A549 (cell line): ENCODE measurements around the gene SLIT1. TPM values are rescaled to one million over a fixed set of nuclear protein-coding genes. Genes with fewer than 3 reads are reported as not detected.

Source experiments
- ATAC-seq, 2 experiments: fragments of 200-7000 bp in 1 of 2; fragments of >200 bp in 1 of 2; cut with Nextera tagmentation in 1 of 2; cut with Tn5 transposase in 1 of 2; 3 replicates each; pipeline versions ENCODE4 v1.8.0 to v1.9.1; 2018 to 2020; ENCODE audit warnings: mild to moderate bottlenecking in 1 of 2, moderate library complexity in 1 of 2
- CTCF ChIA-PET: fragments of 300-600 bp; sonication (Branson Sonifier 250); formaldehyde crosslinking; extraction: SDS; loops from one replicate; lab custom pipeline; 2021; ENCODE audit warnings: antibody characterized with exemption, inconsistent platforms; lab: Yijun Ruan, JAX
- POLR2A ChIA-PET: fragments of 350-600 bp; formaldehyde crosslinking; extraction: SDS; loops from one replicate; lab custom pipeline; 2021; ENCODE audit warnings: antibody characterized with exemption, inconsistent platforms; lab: Yijun Ruan, JAX
- DNase-seq, 2 experiments: peaks; one replicate each; pipeline versions ENCODE4 v3.0.0 to v3.0.0-alpha.2; 2011 to 2016; ENCODE audit warnings: low read depth in 1 of 2, low spot score in 1 of 2
- FAIRE-seq: peaks from 2 replicates; lab custom pipeline; 2011; peaks lifted over from hg19 to GRCh38; lab: Jason Lieb, UNC
- H3K27ac ChIP-seq, 2 experiments: fragments of >200 bp; sonication (Bioruptor Twin); formaldehyde crosslinking; 3 replicates each; pipeline ENCODE4 v1.5.1; 2016 to 2017
- H3K4me1 ChIP-seq: fragments of >200 bp; sonication (Bioruptor Twin); formaldehyde crosslinking; 3 replicates; pipeline ENCODE4 v1.6.1; 2016
- H3K4me2 ChIP-seq: fragments of >200 bp; sonication (Bioruptor Twin); formaldehyde crosslinking; 3 replicates; pipeline ENCODE4 v1.6.1; 2016
- H3K4me3 ChIP-seq: fragments of >200 bp; sonication (Bioruptor Twin); formaldehyde crosslinking; 3 replicates; pipeline ENCODE4 v1.5.1; 2016
- H3K9me3 ChIP-seq: fragments of >200 bp; sonication (Bioruptor Twin); formaldehyde crosslinking; 3 replicates; pipeline ENCODE4 v1.6.1; 2016
- BCL3 ChIP-seq: fragments of >200 bp; sonication (Bioruptor Twin); formaldehyde crosslinking; IDR thresholded peaks from 3 replicates; pipeline ENCODE4 v1.6.1; 2016
- BHLHE40 ChIP-seq: IDR thresholded peaks from 2 replicates; pipeline ENCODE4 v1.6.1; 2012; ENCODE audit warnings: low read depth, low read length, inconsistent platforms
- CEBPB ChIP-seq, 2 experiments: fragments of >200 bp in 1 of 2; sonication (Bioruptor Twin) in 1 of 2; formaldehyde crosslinking in 1 of 2; IDR thresholded peaks; 2 replicates each; pipeline ENCODE4 v1.6.1; 2012 to 2016
- GATA3 ChIP-seq: IDR thresholded peaks from 2 replicates; pipeline ENCODE4 v1.6.1; 2012; ENCODE audit warnings: borderline replicate concordance
- HES2 ChIP-seq: fragments of >200 bp; sonication (Bioruptor Twin); formaldehyde crosslinking; IDR thresholded peaks from 2 replicates; pipeline ENCODE4 v1.6.1; 2016
- HEYL ChIP-seq: fragments of 250-450 bp; sonication (Bioruptor Pico); IDR thresholded peaks from 2 replicates; pipeline ENCODE4 v1.8.0; 2021; ENCODE audit warnings: mild to moderate bottlenecking, moderate library complexity
- HOXB13 ChIP-seq: fragments of 250-450 bp; sonication (Bioruptor Pico); IDR thresholded peaks from 2 replicates; pipeline ENCODE4 v1.5.0; 2020; ENCODE audit warnings: low read depth, mild to moderate bottlenecking, moderate library complexity
- KDM5A ChIP-seq: fragments of 200-600 bp; sonication (generic); IDR thresholded peaks from 2 replicates; pipeline ENCODE4 v1.6.1; 2016; ENCODE audit warnings: antibody characterized with exemption, mild to moderate bottlenecking
- MAX ChIP-seq: IDR thresholded peaks from 2 replicates; pipeline ENCODE4 v1.6.1; 2012
- MYC ChIP-seq: IDR thresholded peaks from 2 replicates; pipeline ENCODE4 v1.6.1; 2012; ENCODE audit warnings: mild to moderate bottlenecking, inconsistent platforms, low read length, improper control_type of control experiment, borderline replicate concordance
- NPAS2 ChIP-seq: fragments of 250-450 bp; sonication (Bioruptor Pico); IDR thresholded peaks from 2 replicates; pipeline ENCODE4 v1.8.0; 2022; ENCODE audit warnings: mild to moderate bottlenecking, moderate library complexity, borderline replicate concordance
- PBX3 ChIP-seq: IDR thresholded peaks from 2 replicates; pipeline ENCODE4 v1.6.1; 2012
- PHF8 ChIP-seq: fragments of 200-600 bp; sonication (generic); IDR thresholded peaks from 2 replicates; pipeline ENCODE4 v1.6.1; 2016; ENCODE audit warnings: low read depth, mild to moderate bottlenecking, antibody characterized with exemption, moderate library complexity, borderline replicate concordance
- POLR2A ChIP-seq: IDR thresholded peaks from 2 replicates; pipeline ENCODE4 v1.6.1; 2012; ENCODE audit warnings: mild to moderate bottlenecking, low read length
- POLR2AphosphoS2 ChIP-seq: conservative IDR thresholded peaks from 2 replicates; pipeline ENCODE4 v1.6.1; 2012; ENCODE audit warnings: low read length, improper control_type of control experiment, inconsistent platforms
- RAD21 ChIP-seq, 2 experiments: fragments of >200 bp in 1 of 2; sonication (Bioruptor Twin) in 1 of 2; formaldehyde crosslinking in 1 of 2; IDR thresholded peaks in 1 of 2; conservative IDR thresholded peaks in 1 of 2; 2 replicates in 1 of 2; 3 replicates in 1 of 2; pipeline ENCODE4 v1.6.1; 2012 to 2018; ENCODE audit warnings: inconsistent platforms in 1 of 2
- SMC3 ChIP-seq: fragments of >200 bp; sonication (Bioruptor Twin); formaldehyde crosslinking; IDR thresholded peaks from 3 replicates; pipeline ENCODE4 v1.6.1; 2018; ENCODE audit warnings: inconsistent platforms
- SREBF2 ChIP-seq: fragments of 450-650 bp; IDR thresholded peaks from 2 replicates; pipeline ENCODE4 v1.6.1; 2014; ENCODE audit warnings: mild to moderate bottlenecking, moderate library complexity
- TFCP2L1 ChIP-seq: fragments of 250-450 bp; sonication (Bioruptor Pico); IDR thresholded peaks from 2 replicates; pipeline ENCODE4 v1.5.0; 2021; ENCODE audit warnings: mild to moderate bottlenecking
- TP53 ChIP-seq: fragments of 250-450 bp; sonication (Bioruptor Pico); IDR thresholded peaks from 2 replicates; pipeline ENCODE4 v1.5.0; 2021; ENCODE audit warnings: mild to moderate bottlenecking, moderate library complexity
- USF2 ChIP-seq: fragments of 450-650 bp; IDR thresholded peaks from 2 replicates; pipeline ENCODE4 v1.6.1; 2014; ENCODE audit warnings: antibody characterized with exemption
- ZC3H11A ChIP-seq: fragments of 450-650 bp; IDR thresholded peaks from 2 replicates; pipeline ENCODE4 v1.6.1; 2014; ENCODE audit warnings: antibody characterized with exemption, mild to moderate bottlenecking
- ZFP36 ChIP-seq: fragments of 450-650 bp; IDR thresholded peaks from 2 replicates; pipeline ENCODE4 v1.6.1; 2014; ENCODE audit warnings: borderline replicate concordance; ENCODE audit not compliant: partially characterized antibody
- ZNF302 ChIP-seq: fragments of 250-450 bp; sonication (Bioruptor Pico); IDR thresholded peaks from 2 replicates; pipeline ENCODE4 v1.9.0; 2021; ENCODE audit warnings: inconsistent platforms, mild to moderate bottlenecking, moderate library complexity
- ZSCAN20 ChIP-seq: fragments of 250-450 bp; sonication (Bioruptor Pico); IDR thresholded peaks from 2 replicates; pipeline ENCODE4 v1.8.0; 2022; ENCODE audit warnings: mild to moderate bottlenecking, moderate library complexity
- WGBS: methylation state at CpG from one replicate; pipeline ENCODE4 v1.1.6; 2017; ENCODE audit errors: missing lambda C conversion rate; 5-methylcytosine and 5-hydroxymethylcytosine counted together
- polyA plus RNA-seq, 4 experiments: library from polyadenylated mRNA; depleted of rRNA in 3 of 4; stranded (reverse); fragments of >200 nt; fragmentation: RNase III in 1 of 4; extraction: RNeasy Plus Mini Kit Qiagen cat#74134 plus additional on column Dnase treatment in 1 of 4; gene quantifications; 2 replicates in 3 of 4; 3 replicates in 1 of 4; pipeline ENCODE4 v1.2.3, GENCODE V29; 2011 to 2017

Gene SLIT1
- polyA plus RNA-seq, 2 of the 4 experiments (the other 2 are of a cell fraction): 0.05 to 0.09 TPM

GRCh38 chr10:96975136-96975535, 210.6 kb downstream of the SLIT1 start:
- POLR2A ChIA-PET: no interaction called here
- WGBS: 71% methylated on average over 2 of the region's 2 CpGs
- CTCF ChIA-PET: interaction anchor here (0.8 to 2.1 kb wide), 3 partner anchors 10 to 62 kb away, joined by 4 to 6 read pairs (median 4); no protein-coding TSS in a partner anchor
- no peaks in the 10 kb centered on the region for H3K9me3 ChIP-seq
- H3K4me3 ChIP-seq: no peak overlapping the region
- ATAC-seq: no peak
- 0 out of 3 replicates have a peak, but pooled peaks cover 6% of the 10 kb centered on the region for H3K4me1 ChIP-seq
- no peak overlapping the region for H3K27ac ChIP-seq
- FAIRE-seq: no peak
- H3K4me2 ChIP-seq: no peak overlapping the region
- no peak for TF ChIP-seq PBX3
- no peak for TF ChIP-seq USF2
- no peak for TF ChIP-seq ZC3H11A
- DNase-seq: no peak

GRCh38 chr10:96973809-96974747, 211.7 kb downstream of the SLIT1 start:
- DNase-seq: no peak
- no peak overlapping the region for H3K4me3 ChIP-seq
- ChIA-PET CTCF (interaction anchor here (2.1 kb wide), 1 partner anchor 63 kb away, joined by 6 read pairs; no protein-coding TSS in a partner anchor), POLR2A (no interaction called here)
- TF ChIP-seq NPAS2 (no peak), PBX3 (no peak), BHLHE40 (no peak), SMC3 (no peak), MYC (no peak), KDM5A (no peak), HOXB13 (CRISPR knock-in tag) (no peak), HEYL (CRISPR knock-in tag) (no peak), POLR2AphosphoS2 (no peak), ZFP36 (no peak), PHF8 (no peak), TP53 (CRISPR knock-in tag) (no peak), RAD21 (conservative IDR thresholded peaks at IDR 0.05 in 1 of 2, IDR thresholded peaks at IDR 0.05 in 1 of 2) (no peak), SREBF2 (no peak)
- no peak overlapping the region for H3K4me2 ChIP-seq
- H3K4me1 ChIP-seq: 0 out of 3 replicates have a peak, but pooled peaks cover 6% of the 10 kb centered on the region
- no peaks in the 10 kb centered on the region for H3K9me3 ChIP-seq
- 86% methylated on average over 5 of the region's 5 CpGs for WGBS
- no peak for ATAC-seq
- H3K27ac ChIP-seq: no peak overlapping the region
- FAIRE-seq: no peak

GRCh38 chr10:96972264-96972663, 213.5 kb downstream of the SLIT1 start:
- TF ChIP-seq ZNF302 (CRISPR knock-in tag): no peak
- no peak for TF ChIP-seq HES2
- no peak for TF ChIP-seq USF2
- TF ChIP-seq TFCP2L1 (CRISPR knock-in tag): no peak
- TF ChIP-seq PHF8: no peak
- TF ChIP-seq POLR2A: no peak
- no peak for TF ChIP-seq CEBPB (IDR thresholded peaks at IDR 0.05)
- TF ChIP-seq GATA3: no peak
- TF ChIP-seq MAX: no peak
- TF ChIP-seq POLR2AphosphoS2: no peak
- TF ChIP-seq BCL3: no peak
- TF ChIP-seq ZSCAN20 (CRISPR knock-in tag): no peak
- H3K4me1 ChIP-seq: 0 out of 3 replicates have a peak, but pooled peaks cover 6% of the 10 kb centered on the region
- 90% methylated on average over 1 of the region's 1 CpG for WGBS

More at GRCh38 chr10:96972264-96972663, 213.5 kb downstream of the SLIT1 start:
- Histone ChIP-seq H3K27ac (no peak overlapping the region), H3K4me2 (no peak overlapping the region), H3K4me3 (no peak overlapping the region), H3K9me3 (no peaks in the 10 kb centered on the region)
- POLR2A ChIA-PET: no interaction called here
- ATAC-seq: no peak
- no peak for FAIRE-seq
- no peak for DNase-seq
- CTCF ChIA-PET: interaction anchor here (0.5 kb wide), 1 partner anchor 307 kb away, joined by 3 read pairs; no protein-coding TSS in a partner anchor
